Rectal smooth muscle tissue (tissue), 1 donor: ENCODE measurements around the gene EYS.
"Not testable (repeated sequence)": the region's sequence is repeated elsewhere in the genome, so short reads cannot be mapped to it uniquely, and the experiment has no call there.

ENCODE experiments used
- H3K27ac ChIP-seq: one replicate; pipeline ENCODE4 v1.7.0; 2013; ENCODE audit warnings: low read depth, low read length, inconsistent platforms
- H3K27me3 ChIP-seq: one replicate; pipeline ENCODE4 v1.7.0; 2013; ENCODE audit warnings: low read length; ENCODE audit not compliant: control insufficient read depth, insufficient read depth
- H3K36me3 ChIP-seq: one replicate; pipeline ENCODE4 v1.7.0; 2013; ENCODE audit warnings: low read length; ENCODE audit not compliant: control insufficient read depth, insufficient read depth
- H3K4me1 ChIP-seq: one replicate; pipeline ENCODE4 v1.7.0; 2013; ENCODE audit warnings: low read length; ENCODE audit not compliant: control insufficient read depth, insufficient read depth
- H3K4me3 ChIP-seq: one replicate; pipeline ENCODE4 v1.7.0; 2013; ENCODE audit warnings: low read length
- H3K9ac ChIP-seq: one replicate; pipeline ENCODE4 v1.7.0; 2013; ENCODE audit warnings: low read length

Gene EYS

GRCh38 chr6:64263778-64264177, 1443.2 kb downstream of the EYS start:
- Histone ChIP-seq H3K27me3 (no peaks in the 10 kb centered on the region), H3K36me3 (no peaks in the 10 kb centered on the region), H3K27ac (no peak overlapping the region), H3K4me1 (no peaks in the 10 kb centered on the region), H3K9ac (no peak overlapping the region), H3K4me3 (no peak overlapping the region)

- Histone ChIP-seq H3K36me3 (no peaks in the 10 kb centered on the region), H3K4me3 (no peak overlapping the region), H3K4me1 (no peaks in the 10 kb centered on the region), H3K27me3 (no peaks in the 10 kb centered on the region), H3K27ac (no peak overlapping the region), H3K9ac (no peak overlapping the region)
Measured at GRCh38 chr6:64259372-64259771, 1447.7 kb downstream of the EYS start.

GRCh38 chr6:64258752-64259151, 1448.3 kb downstream of the EYS start:
- no peak overlapping the region for H3K4me3 ChIP-seq

GRCh38 chr6:64258302-64258701, 1448.7 kb downstream of the EYS start:
- no peaks in the 10 kb centered on the region for H3K36me3 ChIP-seq
- no peak overlapping the region for H3K9ac ChIP-seq
- H3K27ac ChIP-seq: no peak overlapping the region
- H3K4me3 ChIP-seq: no peak overlapping the region
- no peaks in the 10 kb centered on the region for H3K27me3 ChIP-seq
- H3K4me1 ChIP-seq: no peaks in the 10 kb centered on the region

More at GRCh38 chr6:64258752-64259151, 1448.3 kb downstream of the EYS start:
- no peaks in the 10 kb centered on the region for H3K36me3 ChIP-seq
- H3K9ac ChIP-seq: no peak overlapping the region
- no peak overlapping the region for H3K27ac ChIP-seq
- H3K4me1 ChIP-seq: no peaks in the 10 kb centered on the region
- H3K27me3 ChIP-seq: no peaks in the 10 kb centered on the region

GRCh38 chr6:64257586-64257985, 1449.4 kb downstream of the EYS start:
- Histone ChIP-seq H3K27me3 (no peaks in the 10 kb centered on the region), H3K4me1 (no peaks in the 10 kb centered on the region), H3K4me3 (no peak overlapping the region), H3K36me3 (no peaks in the 10 kb centered on the region), H3K27ac (no peak overlapping the region), H3K9ac (no peak overlapping the region)

- no peaks in the 10 kb centered on the region for H3K36me3 ChIP-seq
- H3K27ac ChIP-seq: no peak overlapping the region
- H3K27me3 ChIP-seq: no peaks in the 10 kb centered on the region
- no peak overlapping the region for H3K9ac ChIP-seq
- no peaks in the 10 kb centered on the region for H3K4me1 ChIP-seq
- no peak overlapping the region for H3K4me3 ChIP-seq
Measured at GRCh38 chr6:64256483-64256882, 1450.5 kb downstream of the EYS start.

GRCh38 chr6:64255000-64255399, 1452.0 kb downstream of the EYS start:
- H3K27ac ChIP-seq: no peak overlapping the region
- H3K4me3 ChIP-seq: no peak overlapping the region
- H3K9ac ChIP-seq: no peak overlapping the region
- H3K27me3 ChIP-seq: no peaks in the 10 kb centered on the region
- no peaks in the 10 kb centered on the region for H3K4me1 ChIP-seq
- H3K36me3 ChIP-seq: no peaks in the 10 kb centered on the region

GRCh38 chr6:64254558-64254957, 1452.5 kb downstream of the EYS start:
- H3K27ac ChIP-seq: no peak overlapping the region
- H3K27me3 ChIP-seq: no peaks in the 10 kb centered on the region
- no peak overlapping the region for H3K9ac ChIP-seq
- H3K4me1 ChIP-seq: no peaks in the 10 kb centered on the region
- no peaks in the 10 kb centered on the region for H3K36me3 ChIP-seq
- no peak overlapping the region for H3K4me3 ChIP-seq

GRCh38 chr6:64252256-64252655, 1454.8 kb downstream of the EYS start:
- Histone ChIP-seq H3K9ac (no peak overlapping the region), H3K36me3 (no peaks in the 10 kb centered on the region), H3K4me1 (no peaks in the 10 kb centered on the region), H3K4me3 (no peak overlapping the region), H3K27me3 (no peaks in the 10 kb centered on the region), H3K27ac (no peak overlapping the region)

GRCh38 chr6:64250126-64250525, 1456.9 kb downstream of the EYS start:
- H3K4me1 ChIP-seq: no peaks in the 10 kb centered on the region
- H3K4me3 ChIP-seq: no peak overlapping the region
- no peaks in the 10 kb centered on the region for H3K27me3 ChIP-seq
- no peak overlapping the region for H3K27ac ChIP-seq
- H3K36me3 ChIP-seq: no peaks in the 10 kb centered on the region
- no peak overlapping the region for H3K9ac ChIP-seq

GRCh38 chr6:64249115-64249514, 1457.9 kb downstream of the EYS start:
- Histone ChIP-seq H3K4me3 (no peak overlapping the region), H3K27me3 (no peaks in the 10 kb centered on the region), H3K36me3 (no peaks in the 10 kb centered on the region), H3K9ac (no peak overlapping the region), H3K27ac (no peak overlapping the region), H3K4me1 (no peaks in the 10 kb centered on the region)

- Histone ChIP-seq H3K9ac (no peak overlapping the region), H3K27me3 (no peaks in the 10 kb centered on the region), H3K4me1 (no peaks in the 10 kb centered on the region), H3K36me3 (no peaks in the 10 kb centered on the region), H3K27ac (no peak overlapping the region), H3K4me3 (no peak overlapping the region)
Measured at GRCh38 chr6:64243618-64244017, 1463.4 kb downstream of the EYS start.

- not testable (repeated sequence) for H3K27ac ChIP-seq, H3K4me1 ChIP-seq, H3K27me3 ChIP-seq, H3K9ac ChIP-seq, H3K4me3 ChIP-seq, H3K36me3 ChIP-seq
Measured at GRCh38 chr6:64238908-64239307, 1468.1 kb downstream of the EYS start.
